K562 (cell line): Measurements from ENCODE around the gene SKIDA1. TPM values are rescaled to one million over a fixed set of nuclear protein-coding genes. Genes with fewer than 3 reads are reported as not detected.

Source experiments
- HDAC1 ChIP-seq, 2 experiments: fragments of 450-650 bp; IDR thresholded peaks; 2 replicates each; pipeline ENCODE4 v1.6.1; 2016 to 2017; ENCODE audit warnings: inconsistent platforms in 1 of 2, mild to moderate bottlenecking in 1 of 2, moderate library complexity in 1 of 2
- MTA3 ChIP-seq: fragments of 450-650 bp; formaldehyde crosslinking; IDR thresholded peaks from 2 replicates; pipeline ENCODE4 v1.6.1; 2017; ENCODE audit warnings: mild to moderate bottlenecking, borderline replicate concordance
- MYBL2 ChIP-seq, 2 experiments: fragments of 450-650 bp in 1 of 2; sonication (generic) in 1 of 2; formaldehyde crosslinking in 1 of 2; IDR thresholded peaks; 2 replicates each; pipeline versions ENCODE4 v1.6.1 to v1.8.1; 2017 to 2022; ENCODE audit warnings: borderline replicate concordance in 1 of 2, inconsistent platforms in 1 of 2, low read depth in 1 of 2, mild to moderate bottlenecking in 1 of 2, missing genetic modification reagents in 1 of 2, moderate library complexity in 1 of 2
- NELFE ChIP-seq: IDR thresholded peaks from 2 replicates; pipeline ENCODE4 v1.6.1; 2011; ENCODE audit warnings: mild to moderate bottlenecking; ENCODE audit not compliant: insufficient read depth, insufficient read length
- NFRKB ChIP-seq: fragments of 450-650 bp; IDR thresholded peaks from 2 replicates; pipeline ENCODE4 v1.6.1; 2016; ENCODE audit warnings: low read depth
- TAF1 ChIP-seq: IDR thresholded peaks from 2 replicates; pipeline ENCODE4 v1.6.1; 2011; ENCODE audit warnings: mild to moderate bottlenecking, low read length, moderate library complexity; ENCODE audit not compliant: insufficient read depth, control insufficient read depth, severe bottlenecking; ENCODE audit errors: extremely low read depth
- TCF7L2 ChIP-seq: fragments of 150-350 bp; IDR thresholded peaks from 2 replicates; pipeline ENCODE4 v1.6.1; 2016; ENCODE audit warnings: low read depth, mild to moderate bottlenecking, low read length, moderate library complexity
- THRA ChIP-seq: fragments of 450-650 bp; IDR thresholded peaks from 2 replicates; pipeline ENCODE4 v1.6.1; 2017; ENCODE audit warnings: mild to moderate bottlenecking, moderate library complexity
- ZBTB9 ChIP-seq: fragments of 450-650 bp; formaldehyde crosslinking; IDR thresholded peaks from 2 replicates; pipeline ENCODE4 v1.4.0; 2020; ENCODE audit warnings: mild to moderate bottlenecking, moderate library complexity
- ZNF398 ChIP-seq: fragments of 250-450 bp; sonication (Bioruptor Pico); IDR thresholded peaks from 2 replicates; pipeline ENCODE4 v1.8.0; 2021; ENCODE audit warnings: moderate library complexity, mild to moderate bottlenecking, inconsistent platforms
- ZNF707 ChIP-seq: fragments of 250-450 bp; sonication (Bioruptor Pico); conservative IDR thresholded peaks from 2 replicates; pipeline ENCODE4 v1.8.0; 2022; ENCODE audit warnings: inconsistent platforms, mild to moderate bottlenecking, moderate library complexity
- ZNF766 ChIP-seq: fragments of 200-800 bp; sonication (Bioruptor generic); conservative IDR thresholded peaks from 2 replicates; pipeline ENCODE4 v1.6.1; 2016; ENCODE audit warnings: missing genetic modification characterization, missing compliant biosample characterization
- polyA plus RNA-seq, 8 experiments: library from polyadenylated mRNA; depleted of rRNA in 4 of 8; stranded (reverse) in 5 of 8; unstranded in 3 of 8; fragments of >200 nt; fragmentation: Nextera tagmentation in 2 of 8; fragmentation: Illumina TruSeq in 1 of 8; extraction: Ambion mirVana in 2 of 8; extraction: Trizol in 1 of 8; gene quantifications; 2 replicates each; pipeline versions ENCODE4 v1.2.1 to v1.2.3, GENCODE V29; 2011 to 2014; ENCODE audit warnings: inconsistent platforms in 1 of 8, missing spikeins in 1 of 8
- total RNA-seq, 7 experiments: library from RNA; depleted of rRNA in 6 of 7; stranded (reverse); fragments of >200 nt in 6 of 7; fragmentation: Illumina TruSeq in 2 of 7; extraction: Trizol in 2 of 7; gene quantifications; 2 replicates each; pipeline versions ENCODE4 v1.2.1 to v1.2.3, GENCODE V29; 2011 to 2021; ENCODE audit warnings: low replicate concordance in 1 of 7
- TF ChIP-seq, protein P1 (sequence below): fragments of 250-450 bp; sonication (Bioruptor Pico); IDR thresholded peaks from 2 replicates; pipeline ENCODE4 v1.8.0; 2022; ENCODE audit warnings: inconsistent platforms
- TF ChIP-seq, protein P2 (sequence below): fragments of 450-650 bp; IDR thresholded peaks from one replicate; pipeline ENCODE4 v1.6.1; 2018; ENCODE audit warnings: mild to moderate bottlenecking, moderate library complexity; ENCODE audit not compliant: partially characterized antibody
- TF ChIP-seq, protein P3 (sequence below), 2 experiments: IDR thresholded peaks; 2 replicates each; pipeline ENCODE4 v1.6.1; 2012; ENCODE audit warnings: improper control_type of control experiment in 2 of 2, low read depth in 2 of 2, low read length in 2 of 2, borderline replicate concordance in 1 of 2

Gene SKIDA1
- total and polyA plus RNA-seq, 9 of the 15 experiments (the other 6 are each of a cell fraction or from before 2014, with no cell fraction given): 0.05 to 1.1 (median 0.42) TPM

DNA sequence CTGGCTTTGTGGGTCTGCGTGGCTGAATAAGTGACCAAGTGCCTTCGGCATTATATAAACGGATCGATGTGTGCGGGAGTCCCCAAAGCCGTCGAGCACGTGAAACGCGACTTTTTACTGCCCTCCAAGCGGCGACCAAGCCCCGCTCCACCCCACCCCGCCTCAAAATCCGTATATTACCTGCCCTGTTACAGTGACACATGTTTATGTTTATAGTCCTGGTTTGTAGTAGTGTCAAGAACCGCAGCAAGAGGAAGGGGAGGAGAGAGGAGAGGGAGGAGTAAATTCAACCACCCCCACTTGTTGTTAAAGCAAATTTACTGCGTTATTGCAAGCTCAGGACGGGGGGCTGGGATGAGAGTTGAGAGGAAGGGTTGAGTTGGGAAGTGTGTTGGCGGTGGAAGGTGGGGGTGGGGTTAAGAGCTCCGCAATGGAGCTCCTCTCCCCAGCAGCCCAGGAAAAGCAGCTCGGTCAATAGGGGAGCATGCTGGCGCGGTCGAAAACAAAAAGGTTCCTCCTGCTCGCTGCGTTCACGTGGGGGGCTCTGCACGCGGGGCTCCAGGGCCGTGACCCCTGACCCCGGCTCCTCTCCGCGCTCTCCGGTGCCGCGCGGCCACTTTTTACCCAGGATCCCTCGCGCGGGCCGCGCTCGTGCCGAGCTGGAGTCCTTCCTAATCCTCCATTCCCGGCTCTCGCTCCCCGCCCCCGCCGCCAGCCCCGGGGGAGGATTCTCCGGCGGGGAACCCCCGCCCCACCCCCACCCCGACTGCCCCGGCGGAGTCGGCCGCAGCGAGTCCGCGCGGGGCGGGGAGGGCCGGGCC, at the start of gene SKIDA1 (continued):
- TF ChIP-seq, protein P1, sequence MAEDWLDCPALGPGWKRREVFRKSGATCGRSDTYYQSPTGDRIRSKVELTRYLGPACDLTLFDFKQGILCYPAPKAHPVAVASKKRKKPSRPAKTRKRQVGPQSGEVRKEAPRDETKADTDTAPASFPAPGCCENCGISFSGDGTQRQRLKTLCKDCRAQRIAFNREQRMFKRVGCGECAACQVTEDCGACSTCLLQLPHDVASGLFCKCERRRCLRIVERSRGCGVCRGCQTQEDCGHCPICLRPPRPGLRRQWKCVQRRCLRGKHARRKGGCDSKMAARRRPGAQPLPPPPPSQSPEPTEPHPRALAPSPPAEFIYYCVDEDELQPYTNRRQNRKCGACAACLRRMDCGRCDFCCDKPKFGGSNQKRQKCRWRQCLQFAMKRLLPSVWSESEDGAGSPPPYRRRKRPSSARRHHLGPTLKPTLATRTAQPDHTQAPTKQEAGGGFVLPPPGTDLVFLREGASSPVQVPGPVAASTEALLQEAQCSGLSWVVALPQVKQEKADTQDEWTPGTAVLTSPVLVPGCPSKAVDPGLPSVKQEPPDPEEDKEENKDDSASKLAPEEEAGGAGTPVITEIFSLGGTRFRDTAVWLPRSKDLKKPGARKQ (CRISPR knock-in tag): no peak
- TF ChIP-seq ZNF398: no peak
- no peak for TF ChIP-seq NELFE
- no peak for TF ChIP-seq TCF7L2
- TF ChIP-seq MYBL2 (IDR thresholded peaks at IDR 0.05; ENCODE audit: low read depth): no peak
- TF ChIP-seq MYBL2 (CRISPR knock-in tag; IDR thresholded peaks at IDR 0.05; ENCODE audit: borderline replicate concordance): no peak
- TF ChIP-seq THRA: no peak
- peak; percentile 85 for TF ChIP-seq ZNF766 (CRISPR knock-in tag)
- TF ChIP-seq, protein P2, sequence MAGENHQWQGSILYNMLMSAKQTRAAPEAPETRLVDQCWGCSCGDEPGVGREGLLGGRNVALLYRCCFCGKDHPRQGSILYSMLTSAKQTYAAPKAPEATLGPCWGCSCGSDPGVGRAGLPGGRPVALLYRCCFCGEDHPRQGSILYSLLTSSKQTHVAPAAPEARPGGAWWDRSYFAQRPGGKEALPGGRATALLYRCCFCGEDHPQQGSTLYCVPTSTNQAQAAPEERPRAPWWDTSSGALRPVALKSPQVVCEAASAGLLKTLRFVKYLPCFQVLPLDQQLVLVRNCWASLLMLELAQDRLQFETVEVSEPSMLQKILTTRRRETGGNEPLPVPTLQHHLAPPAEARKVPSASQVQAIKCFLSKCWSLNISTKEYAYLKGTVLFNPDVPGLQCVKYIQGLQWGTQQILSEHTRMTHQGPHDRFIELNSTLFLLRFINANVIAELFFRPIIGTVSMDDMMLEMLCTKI: no peak
- peak; percentile 71 for TF ChIP-seq NFRKB
- TF ChIP-seq ZNF707: no peak
- TF ChIP-seq TAF1: peak; percentile 63
- TF ChIP-seq ZBTB9 (CRISPR knock-in tag): peak; percentile 71
- 0 out of 2 replicates have a peak, but pooled peaks have one; percentile 66 for TF ChIP-seq MTA3
- peak in 1 of 2 experiments; percentile 90; a peak in 1 of 4 replicates for TF ChIP-seq HDAC1 (IDR thresholded peaks at IDR 0.05)
- TF ChIP-seq, protein P3, sequence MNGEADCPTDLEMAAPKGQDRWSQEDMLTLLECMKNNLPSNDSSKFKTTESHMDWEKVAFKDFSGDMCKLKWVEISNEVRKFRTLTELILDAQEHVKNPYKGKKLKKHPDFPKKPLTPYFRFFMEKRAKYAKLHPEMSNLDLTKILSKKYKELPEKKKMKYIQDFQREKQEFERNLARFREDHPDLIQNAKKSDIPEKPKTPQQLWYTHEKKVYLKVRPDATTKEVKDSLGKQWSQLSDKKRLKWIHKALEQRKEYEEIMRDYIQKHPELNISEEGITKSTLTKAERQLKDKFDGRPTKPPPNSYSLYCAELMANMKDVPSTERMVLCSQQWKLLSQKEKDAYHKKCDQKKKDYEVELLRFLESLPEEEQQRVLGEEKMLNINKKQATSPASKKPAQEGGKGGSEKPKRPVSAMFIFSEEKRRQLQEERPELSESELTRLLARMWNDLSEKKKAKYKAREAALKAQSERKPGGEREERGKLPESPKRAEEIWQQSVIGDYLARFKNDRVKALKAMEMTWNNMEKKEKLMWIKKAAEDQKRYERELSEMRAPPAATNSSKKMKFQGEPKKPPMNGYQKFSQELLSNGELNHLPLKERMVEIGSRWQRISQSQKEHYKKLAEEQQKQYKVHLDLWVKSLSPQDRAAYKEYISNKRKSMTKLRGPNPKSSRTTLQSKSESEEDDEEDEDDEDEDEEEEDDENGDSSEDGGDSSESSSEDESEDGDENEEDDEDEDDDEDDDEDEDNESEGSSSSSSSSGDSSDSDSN (IDR thresholded peaks at IDR 0.05; ENCODE audit: borderline replicate concordance in 1 of 2, low read depth in 2 of 2, low read length in 2 of 2): no peak
